ENCODE measurements around the gene PLCB3. TPM values are rescaled to one million over a fixed set of nuclear protein-coding genes. Genes with fewer than 3 reads are reported as not detected.
A peak's percentile ranks its signal among the peaks of the same experiment; 100 is the strongest.

PLCB3 gene
- total RNA-seq, 2 donors from 2014 or later = 13.6 to 14.4 TPM

DNA sequence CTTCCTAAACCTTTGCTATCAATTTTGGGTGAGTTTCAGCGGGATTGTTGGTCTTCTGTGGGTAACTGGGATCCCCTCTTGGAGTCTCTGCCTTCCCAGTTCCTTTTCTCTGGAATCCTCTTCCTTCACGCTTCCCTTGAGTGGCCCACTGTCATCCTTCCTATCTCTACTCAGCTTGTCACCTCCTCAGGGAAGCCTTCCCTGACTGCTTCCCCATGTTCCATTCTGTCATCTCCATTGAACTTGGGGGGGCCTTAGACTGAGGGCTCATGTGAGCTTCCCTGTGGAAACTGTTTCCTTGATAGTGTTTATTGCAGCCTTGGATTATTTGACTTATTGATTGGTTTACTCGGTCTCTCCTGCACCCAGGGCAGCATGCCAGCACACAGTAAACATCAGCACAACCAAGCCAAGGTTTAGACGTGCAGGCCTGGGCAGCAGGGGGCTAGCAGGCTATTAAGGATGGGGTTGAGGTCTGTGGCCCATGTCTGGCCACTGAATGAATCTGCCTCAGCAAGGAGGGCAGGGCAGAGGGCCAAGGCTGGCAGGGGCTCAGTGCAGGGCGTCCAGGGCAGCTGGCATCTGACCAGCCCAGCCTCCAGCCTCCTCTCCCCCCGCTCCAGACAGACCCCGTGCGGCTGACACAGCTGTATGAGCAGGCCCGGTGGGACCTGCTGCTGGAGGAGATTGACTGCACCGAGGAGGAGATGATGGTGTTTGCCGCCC lies 32.5 kb upstream of the PLCB3 start:
- intact Hi-C loops (cut with DNase I) = no loop called here
- ATAC-seq (no peak), DNase-seq (no peak)

DNA sequence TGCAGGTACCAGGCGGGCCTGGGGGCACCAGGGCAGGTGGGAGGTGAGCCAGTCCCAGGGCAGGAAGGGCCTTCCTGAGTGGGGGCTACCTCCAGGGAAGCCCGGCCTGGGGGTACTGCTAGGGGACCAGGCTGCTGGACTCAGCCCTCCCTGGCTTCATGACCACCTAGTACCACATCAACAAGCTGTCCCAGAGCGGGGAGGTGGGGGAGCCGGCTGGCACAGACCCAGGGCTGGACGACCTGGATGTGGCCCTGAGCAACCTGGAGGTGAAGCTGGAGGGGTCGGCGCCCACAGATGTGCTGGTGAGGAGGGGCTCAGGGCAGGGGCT lies 32.0 kb upstream of the PLCB3 start:
- intact Hi-C loops (cut with DNase I) = no loop called here
- no peak for ATAC-seq
- DNase-seq = no peak

DNA sequence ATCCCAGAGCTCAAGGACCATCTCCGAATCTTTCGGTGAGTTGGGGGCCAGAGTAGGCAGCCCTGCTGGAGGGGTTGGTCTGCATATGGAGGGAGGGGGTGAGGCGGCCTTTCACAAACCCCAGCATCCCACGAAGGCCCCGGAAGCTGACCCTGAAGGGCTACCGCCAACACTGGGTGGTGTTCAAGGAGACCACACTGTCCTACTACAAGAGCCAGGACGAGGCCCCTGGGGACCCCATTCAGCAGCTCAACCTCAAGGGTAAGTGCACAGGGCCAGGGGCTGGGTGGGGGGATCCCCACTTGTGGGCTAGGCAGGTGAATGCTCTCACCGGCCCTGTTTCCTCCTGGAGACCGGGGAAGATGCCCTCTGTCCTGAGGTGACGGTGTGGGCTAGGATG lies 31.6 kb upstream of the PLCB3 start:
- DNase-seq (no peak), ATAC-seq (no peak)
- intact Hi-C loops (cut with DNase I) = no loop called here

DNA sequence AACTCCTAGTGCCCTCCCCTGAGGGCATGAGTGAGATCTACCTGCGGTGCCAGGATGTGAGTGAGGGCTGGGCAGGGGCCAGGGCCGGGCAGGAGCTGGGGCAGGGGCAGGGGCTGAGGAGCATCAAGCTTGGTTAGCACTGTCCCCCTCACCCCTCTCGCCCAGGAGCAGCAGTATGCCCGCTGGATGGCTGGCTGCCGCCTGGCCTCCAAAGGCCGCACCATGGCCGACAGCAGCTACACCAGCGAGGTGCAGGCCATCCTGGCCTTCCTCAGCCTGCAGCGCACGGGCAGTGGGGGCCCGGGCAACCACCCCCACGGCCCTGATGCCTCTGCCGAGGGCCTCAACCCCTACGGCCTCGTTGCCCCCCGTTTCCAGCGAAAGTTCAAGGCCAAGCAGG lies 31.1 kb upstream of the PLCB3 start:
- ATAC-seq (no peak), DNase-seq (no peak)
- intact Hi-C loops (cut with DNase I) = no loop called here

DNA sequence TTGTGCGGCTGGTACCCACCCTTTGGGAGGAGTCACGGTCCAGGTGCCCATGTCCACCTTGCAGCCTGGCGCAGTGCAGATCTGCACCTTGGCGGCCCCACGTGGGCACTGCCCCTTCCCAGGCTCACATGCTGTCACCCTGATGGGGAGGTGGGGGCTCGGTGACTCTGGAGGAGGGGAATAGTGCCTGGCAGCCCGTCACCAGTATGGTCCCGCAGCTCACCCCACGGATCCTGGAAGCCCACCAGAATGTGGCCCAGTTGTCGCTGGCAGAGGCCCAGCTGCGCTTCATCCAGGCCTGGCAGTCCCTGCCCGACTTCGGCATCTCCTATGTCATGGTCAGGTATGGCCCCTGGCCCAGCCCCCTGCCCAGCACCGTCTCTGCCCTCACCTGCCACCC lies 30.5 kb upstream of the PLCB3 start:
- intact Hi-C loops (cut with DNase I) = no loop called here
- DNase-seq (peak; percentile 22), ATAC-seq (no peak)

DNA sequence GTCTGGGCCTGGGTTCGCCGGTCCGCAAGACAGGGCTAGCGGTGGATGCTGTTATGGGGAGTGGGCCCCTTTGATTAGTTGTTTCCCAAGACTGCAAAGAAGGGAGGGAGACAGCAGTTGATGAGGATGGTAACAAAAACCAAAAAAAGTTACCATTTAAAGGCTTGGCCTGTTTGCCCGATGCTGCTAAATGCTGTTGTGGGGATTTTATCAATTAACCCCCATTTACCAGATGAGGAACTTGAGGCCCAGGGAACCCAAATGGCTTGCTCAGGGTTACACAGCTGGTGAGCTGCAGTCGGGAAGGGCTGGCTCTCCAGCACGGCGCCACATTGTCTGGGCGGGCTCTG lies 28.7 kb upstream of the PLCB3 start:
- DNase-seq (no peak), ATAC-seq (no peak)

DNA sequence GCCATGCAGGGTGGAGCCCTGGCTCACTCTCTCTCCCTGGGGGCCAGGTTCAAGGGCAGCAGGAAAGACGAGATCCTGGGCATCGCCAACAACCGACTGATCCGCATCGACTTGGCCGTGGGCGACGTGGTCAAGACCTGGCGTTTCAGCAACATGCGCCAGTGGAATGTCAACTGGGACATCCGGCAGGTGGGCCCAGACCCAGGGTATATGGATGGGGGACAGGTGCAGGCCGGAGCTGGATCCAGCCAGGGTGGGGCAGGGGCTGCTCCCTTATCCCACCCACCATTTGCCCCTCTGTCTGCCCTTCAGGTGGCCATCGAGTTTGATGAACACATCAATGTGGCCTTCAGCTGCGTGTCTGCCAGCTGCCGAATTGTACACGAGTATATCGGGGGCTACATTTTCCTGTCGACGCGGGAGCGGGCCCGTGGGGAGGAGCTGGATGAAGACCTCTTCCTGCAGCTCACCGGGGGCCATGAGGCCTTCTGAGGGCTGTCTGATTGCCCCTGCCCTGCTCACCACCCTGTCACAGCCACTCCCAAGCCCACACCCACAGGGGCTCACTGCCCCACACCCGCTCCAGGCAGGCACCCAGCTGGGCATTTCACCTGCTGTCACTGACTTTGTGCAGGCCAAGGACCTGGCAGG lies 28.2 kb upstream of the PLCB3 start:
- intact Hi-C loops (cut with DNase I) = no loop called here

More for the DNA sequence above, 28.7 kb upstream of the PLCB3 start:
- intact Hi-C loops (cut with DNase I) = no loop called here

DNA sequence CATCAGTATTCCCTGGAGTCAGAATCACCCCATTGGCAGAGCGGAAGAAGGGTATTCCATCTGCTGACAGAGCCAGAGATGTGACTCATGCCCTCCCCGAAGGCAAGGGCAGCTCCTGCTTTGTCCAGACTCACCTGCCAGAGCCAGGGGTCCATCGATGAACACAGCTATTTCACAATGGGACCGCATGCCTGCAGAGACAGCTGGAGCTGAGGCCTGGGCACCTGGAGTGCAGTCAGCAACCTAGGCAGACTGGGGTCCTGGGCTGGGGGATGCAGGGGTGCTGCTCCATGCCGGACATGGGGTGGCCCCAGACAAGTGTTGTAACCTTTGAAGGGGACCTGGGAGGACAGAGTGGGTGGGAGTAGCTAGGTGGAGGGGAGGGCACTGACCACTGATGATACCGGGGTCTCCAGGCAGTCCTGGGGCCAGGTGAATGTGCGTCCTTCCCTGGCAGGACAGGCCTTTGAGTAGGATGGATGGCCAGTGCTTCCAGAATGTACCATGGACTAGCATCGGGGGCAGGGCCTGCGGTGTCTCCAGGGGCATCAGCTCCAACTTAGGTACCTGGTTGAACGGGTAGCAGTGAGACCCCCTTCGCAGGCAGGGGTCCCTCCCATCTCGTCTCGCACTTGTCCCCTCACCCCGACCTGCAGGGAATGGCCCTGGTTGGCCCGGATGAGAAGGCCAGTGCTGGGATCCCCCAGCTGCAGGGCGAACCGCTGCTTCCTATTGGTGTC lies 27.0 kb upstream of the PLCB3 start:
- intact Hi-C loops (cut with DNase I) = no loop called here
- no peak for ATAC-seq
- no peak for DNase-seq

More for the DNA sequence above, 28.2 kb upstream of the PLCB3 start:
- ATAC-seq = no peak
- no peak for DNase-seq

DNA sequence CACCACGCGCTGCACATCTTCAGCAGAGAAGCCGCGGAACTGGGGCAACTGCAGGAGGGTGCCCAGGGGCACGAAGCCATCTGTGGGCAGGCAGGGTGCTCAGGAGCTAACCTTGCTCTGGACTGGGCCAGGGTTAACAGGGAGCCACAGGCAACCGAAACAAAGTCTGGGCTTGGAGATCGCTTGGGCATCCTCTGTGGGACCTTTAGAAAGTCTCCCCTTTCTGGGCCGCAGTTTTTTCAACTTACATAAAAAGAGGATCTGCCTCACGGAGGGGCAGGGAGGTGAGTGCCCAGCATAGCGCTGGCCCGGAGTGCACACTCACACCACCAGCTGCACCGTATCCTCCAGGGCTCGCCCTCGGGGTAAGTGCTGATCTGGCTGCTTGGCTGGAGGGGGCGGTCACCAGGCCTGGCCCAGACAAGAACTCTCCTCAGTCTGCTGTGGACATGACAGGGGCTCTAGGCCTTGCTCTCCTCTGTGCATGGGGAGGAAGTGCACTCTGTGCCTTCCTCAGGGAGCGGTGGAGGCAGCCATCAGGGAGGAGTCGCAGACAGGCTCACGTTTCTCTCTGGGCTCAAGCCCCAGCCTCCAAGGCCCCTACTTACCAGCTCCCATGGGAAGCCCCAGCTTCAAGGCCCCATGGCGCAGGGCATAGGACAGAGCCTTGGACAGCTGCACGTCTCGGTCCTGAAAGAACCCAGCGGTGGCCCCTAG lies 26.3 kb upstream of the PLCB3 start:
- ATAC-seq = peak in 1 of 2 donors; percentile 0
- intact Hi-C loops (cut with DNase I) = no loop called here
- DNase-seq = no peak

DNA sequence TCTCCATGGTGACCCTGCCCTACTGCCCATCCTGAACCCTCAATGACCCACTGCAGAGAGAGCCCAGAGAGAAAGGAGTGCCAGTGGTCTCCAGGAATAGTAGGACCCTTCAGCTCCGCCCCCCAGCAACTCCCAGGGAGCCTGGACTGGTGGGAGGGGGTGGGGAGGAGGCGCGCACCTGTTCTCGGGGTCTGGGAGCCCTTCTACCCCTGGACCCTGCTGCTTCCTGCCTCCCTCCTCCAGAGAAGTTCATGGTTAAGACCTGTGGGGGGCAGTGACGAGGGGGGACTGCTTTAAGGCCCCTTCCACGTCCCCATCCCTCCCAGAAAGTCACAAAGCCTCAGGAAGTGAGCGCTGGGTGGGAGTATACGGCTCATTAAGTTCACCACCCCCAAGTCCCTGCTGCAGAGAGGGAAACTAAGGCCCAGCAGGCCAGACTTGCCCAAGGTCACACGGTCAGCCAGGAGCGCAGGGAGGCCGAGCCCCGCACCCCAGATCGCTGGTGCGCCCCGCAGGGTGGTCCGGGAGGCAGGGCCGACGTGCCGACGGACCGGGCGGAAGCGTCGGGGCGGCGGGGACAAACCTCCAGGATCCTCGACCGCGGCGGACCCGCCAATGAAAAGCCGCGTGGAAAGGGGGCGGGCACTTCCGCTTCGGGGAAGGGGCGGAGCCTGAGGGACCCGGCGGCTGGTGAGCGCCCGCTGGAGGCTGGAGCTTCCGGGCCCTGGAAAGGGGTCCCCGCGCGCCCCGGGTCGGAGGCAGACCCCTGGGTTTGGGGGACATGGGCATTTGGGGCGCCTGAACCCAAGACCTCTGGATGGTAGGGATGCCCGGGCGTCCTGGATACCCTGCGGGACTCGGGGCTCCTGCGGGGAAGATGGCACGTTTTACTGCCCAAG lies 25.5 kb upstream of the PLCB3 start, which contains the start of the genes NUDT22 and TRPT1:
NUDT22 (plus strand) TSS at position 667 of the 899 bp plus-strand sequence. CDS start 379 bp downstream, outside the sequence.
TRPT1 (minus strand) TSS at position 579 of the 899 bp plus-strand sequence; CDS start at position 253, 326 bp downstream.
- intact Hi-C loops (cut with DNase I) = no loop called here
- ATAC-seq (peak; percentile 83 to 86), DNase-seq (peak; percentile 92)

DNA sequence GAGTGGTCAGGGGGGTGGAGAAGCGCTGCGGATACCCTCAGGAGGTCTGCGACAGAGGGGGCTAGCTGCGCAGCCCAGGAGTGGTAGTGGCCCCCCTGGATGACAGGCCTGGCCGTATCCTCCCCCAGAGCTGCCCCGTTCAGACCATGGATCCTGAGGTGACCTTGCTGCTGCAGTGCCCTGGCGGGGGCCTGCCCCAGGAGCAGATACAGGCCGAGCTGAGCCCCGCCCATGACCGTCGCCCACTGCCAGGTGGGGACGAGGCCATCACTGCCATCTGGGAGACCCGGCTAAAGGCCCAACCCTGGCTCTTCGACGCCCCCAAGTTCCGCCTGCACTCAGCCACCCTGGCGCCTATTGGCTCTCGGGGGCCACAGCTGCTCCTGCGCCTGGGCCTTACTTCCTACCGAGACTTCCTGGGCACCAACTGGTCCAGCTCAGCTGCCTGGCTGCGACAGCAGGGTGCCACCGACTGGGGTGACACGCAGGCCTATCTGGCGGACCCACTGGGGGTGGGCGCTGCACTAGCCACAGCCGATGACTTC lies 24.8 kb upstream of the PLCB3 start:
- DNase-seq = peak; percentile 70
- ATAC-seq = peak; percentile 28 to 39
- intact Hi-C loops (cut with DNase I) = no loop called here

DNA sequence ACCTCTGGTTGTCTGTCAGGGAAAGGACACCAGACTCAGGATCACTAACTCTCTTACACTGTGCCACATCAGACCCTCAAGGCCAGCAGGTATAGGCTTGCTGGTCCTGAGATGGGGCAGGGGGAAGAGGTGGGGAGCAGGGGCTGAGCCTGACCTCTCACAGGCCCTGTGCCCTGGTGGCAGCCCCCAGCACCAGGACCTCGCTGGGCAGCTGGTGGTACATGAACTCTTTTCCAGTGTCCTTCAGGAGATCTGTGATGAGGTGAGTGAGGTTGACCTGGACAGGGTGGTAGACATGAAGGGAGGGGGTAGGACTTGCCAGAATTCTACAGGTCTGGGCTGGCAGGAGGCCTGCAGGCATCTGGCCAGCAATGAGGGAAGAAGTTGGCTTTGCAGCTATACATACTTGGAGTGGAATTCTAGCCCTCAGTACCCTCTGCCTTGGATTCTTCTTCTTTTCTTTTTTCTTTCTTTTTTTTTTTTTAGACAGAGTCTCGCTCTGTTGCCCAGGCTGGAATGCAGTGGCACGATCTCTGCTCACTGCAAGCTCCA lies 23.8 kb upstream of the PLCB3 start:
- DNase-seq (no peak), ATAC-seq (no peak)
- intact Hi-C loops (cut with DNase I) = no loop called here

DNA sequence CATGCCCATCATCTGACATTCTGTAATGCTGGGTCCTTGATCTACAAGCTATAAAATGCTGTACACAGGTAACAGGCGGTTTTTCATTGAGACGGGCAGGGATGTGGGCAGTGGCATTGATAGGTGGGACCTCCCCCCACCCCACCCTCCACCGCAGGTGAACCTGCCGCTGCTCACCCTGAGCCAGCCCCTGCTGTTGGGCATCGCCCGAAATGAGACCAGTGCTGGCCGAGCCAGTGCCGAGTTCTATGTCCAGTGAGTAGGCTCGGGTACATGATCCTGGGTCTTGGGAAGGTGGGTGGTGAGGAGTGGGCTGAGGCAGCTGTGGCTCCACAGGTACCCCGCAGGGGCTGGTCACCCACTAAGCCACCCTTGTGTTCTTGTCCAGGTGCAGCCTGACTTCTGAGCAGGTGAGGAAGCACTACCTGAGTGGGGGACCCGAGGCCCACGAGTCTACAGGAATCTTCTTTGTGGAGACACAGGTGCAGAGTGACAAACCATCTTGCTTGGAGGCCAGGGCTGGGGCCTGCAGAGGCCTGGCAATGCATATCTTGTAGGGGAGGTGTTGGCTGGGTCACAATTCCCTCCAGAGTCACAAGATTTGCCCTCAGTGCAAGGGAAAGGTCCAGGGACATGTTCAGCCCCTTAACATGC lies 22.1 kb upstream of the PLCB3 start:
- intact Hi-C loops (cut with DNase I) = no loop called here
- DNase-seq (no peak), ATAC-seq (no peak)

DNA sequence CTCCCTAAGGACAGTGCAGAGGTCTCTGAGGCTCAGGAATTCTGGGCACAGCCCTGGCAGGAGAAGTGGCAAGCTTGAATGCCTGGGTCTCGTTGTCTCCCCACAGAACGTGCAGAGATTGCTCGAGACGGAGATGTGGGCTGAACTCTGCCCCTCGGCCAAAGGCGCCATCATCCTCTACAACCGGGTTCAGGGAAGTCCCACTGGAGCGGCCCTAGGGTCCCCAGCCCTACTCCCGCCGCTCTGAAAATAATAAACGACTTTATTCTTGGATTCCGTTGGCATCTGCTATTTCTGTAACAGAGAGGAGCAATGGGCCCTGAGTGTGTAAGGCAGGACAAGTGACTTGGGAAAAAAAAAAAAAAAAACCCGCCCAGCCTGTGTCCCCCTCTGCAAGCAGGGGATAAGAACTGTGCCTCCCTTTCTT lies 21.6 kb upstream of the PLCB3 start:
- intact Hi-C loops (cut with DNase I) = no loop called here
- ATAC-seq (no peak), DNase-seq (no peak)

DNA sequence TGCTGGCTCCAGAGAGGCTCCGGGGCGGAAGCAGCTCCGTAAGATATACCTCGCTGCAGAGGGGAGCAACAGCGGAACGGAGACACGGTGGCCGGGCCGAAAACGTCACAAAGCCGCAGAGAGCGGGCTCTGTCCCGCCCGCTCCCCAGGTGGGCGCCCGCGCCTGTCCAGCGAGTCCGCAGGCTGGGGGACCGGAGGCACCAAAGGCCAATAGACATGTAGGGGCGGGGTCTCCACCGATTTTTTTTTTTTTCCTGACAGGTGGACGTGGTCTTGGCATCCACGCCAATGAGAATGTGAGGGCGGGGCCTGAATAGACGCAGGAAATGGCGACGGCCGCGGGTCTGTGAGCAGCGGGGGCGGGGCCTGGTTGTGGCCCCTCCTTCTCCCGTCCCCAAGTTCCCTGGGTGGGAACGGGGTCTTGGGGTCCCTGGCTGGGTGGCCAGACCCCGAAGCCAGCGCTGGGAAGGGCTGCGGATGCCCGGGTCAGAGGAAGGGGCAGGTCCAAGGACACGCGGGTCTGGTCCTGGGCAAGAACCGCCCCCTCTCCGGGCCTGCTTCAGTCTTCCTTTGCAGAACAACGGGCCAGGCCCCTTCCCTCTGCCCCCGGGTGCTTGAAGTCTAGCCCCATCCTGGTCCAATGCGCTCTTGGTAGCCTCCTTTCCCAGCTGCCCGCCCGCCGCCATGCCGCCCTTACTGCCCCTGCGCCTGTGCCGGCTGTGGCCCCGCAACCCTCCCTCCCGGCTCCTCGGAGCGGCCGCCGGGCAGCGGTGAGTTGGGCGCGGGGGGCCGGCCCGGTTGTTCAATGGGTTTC lies 21.0 kb upstream of the PLCB3 start, which contains the start of gene DNAJC4:
DNAJC4 (plus strand) TSS at position 378 of the 814 bp plus-strand sequence; CDS start at position 685, 307 bp downstream.
- DNase-seq (peak; percentile 95), ATAC-seq (peak; percentile 60 to 66)
- intact Hi-C loops (cut with DNase I) = no loop called here

DNA sequence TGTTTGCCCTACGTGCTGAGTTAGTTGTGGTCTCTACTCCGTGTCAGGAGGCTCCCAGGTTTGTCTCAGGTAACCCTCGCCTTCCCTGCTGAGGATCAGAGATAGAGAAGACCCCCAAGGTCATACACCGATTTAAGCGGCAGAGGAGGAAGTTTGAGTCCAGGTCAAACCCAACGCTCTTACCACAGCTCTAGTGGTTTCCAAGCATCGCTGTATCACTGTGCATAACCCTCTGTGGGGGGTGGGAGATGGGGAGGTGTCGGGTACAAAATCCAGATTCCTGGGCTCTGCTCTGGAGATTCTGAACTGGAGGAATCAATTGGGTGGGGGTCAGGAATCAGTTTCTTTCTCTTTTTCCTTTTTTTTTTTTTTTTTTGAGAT lies 20.4 kb upstream of the PLCB3 start:
- DNase-seq (no peak), ATAC-seq (no peak)
- intact Hi-C loops (cut with DNase I) = no loop called here

DNA sequence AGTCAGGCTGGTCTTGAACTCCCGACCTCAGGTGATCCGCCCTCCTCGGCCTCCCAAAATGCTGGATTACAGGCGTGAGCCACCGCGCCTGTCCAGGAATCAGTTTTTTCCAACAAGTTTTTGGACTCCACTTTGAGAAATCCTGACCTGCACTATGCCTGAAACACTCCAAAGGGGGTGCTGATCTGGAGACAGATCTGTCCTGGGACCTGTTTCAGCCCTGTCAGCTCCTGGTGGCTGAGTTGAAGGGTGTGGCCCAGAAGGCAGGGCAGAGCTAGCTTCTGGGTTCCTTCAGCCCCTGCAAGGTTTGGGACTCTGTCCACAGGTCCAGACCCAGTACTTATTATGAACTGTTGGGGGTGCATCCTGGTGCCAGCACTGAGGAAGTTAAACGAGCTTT lies 19.8 kb upstream of the PLCB3 start:
- DNase-seq = no peak
- ATAC-seq = no peak

More for the DNA sequence above, 19.8 kb upstream of the PLCB3 start:
- intact Hi-C loops (cut with DNase I) = no loop called here
